K562 (cell line): ENCODE data around the gene MYO3A.

Experiments
- ATF3 ChIP-seq, 2 experiments: fragments of 450-650 bp in 1 of 2; sonication (generic) in 1 of 2; formaldehyde crosslinking in 1 of 2; IDR thresholded peaks in 1 of 2; conservative IDR thresholded peaks in 1 of 2; 2 replicates each; pipeline versions ENCODE4 v1.6.1 to v1.8.1; 2016 to 2023; ENCODE audit warnings: mild to moderate bottlenecking in 2 of 2, moderate library complexity in 2 of 2, inconsistent platforms in 1 of 2, missing genetic modification reagents in 1 of 2
- NFYB ChIP-seq: IDR thresholded peaks from 2 replicates; pipeline ENCODE4 v1.6.1; 2011; ENCODE audit warnings: mild to moderate bottlenecking, moderate library complexity; ENCODE audit not compliant: insufficient read length; ENCODE audit errors: extremely low read depth
- RNF2 ChIP-seq: sonication (generic); IDR thresholded peaks from 2 replicates; pipeline ENCODE4 v1.6.1; 2016
- SAFB2 ChIP-seq: fragments of 200-400 bp; formaldehyde crosslinking; IDR thresholded peaks from 2 replicates; pipeline ENCODE4 v1.6.1; 2018; ENCODE audit warnings: borderline replicate concordance, low read length, low read depth, moderate library complexity; ENCODE audit not compliant: severe bottlenecking
- ZBTB8A ChIP-seq: fragments of 450-650 bp; IDR thresholded peaks from 2 replicates; pipeline ENCODE4 v1.6.1; 2018; ENCODE audit warnings: mild to moderate bottlenecking, moderate library complexity; ENCODE audit not compliant: partially characterized antibody
- ZNF274 ChIP-seq: IDR thresholded peaks from 2 replicates; pipeline ENCODE4 v1.6.1; 2011; ENCODE audit warnings: low read depth, mild to moderate bottlenecking, low read length, moderate library complexity, borderline replicate concordance

DNA sequence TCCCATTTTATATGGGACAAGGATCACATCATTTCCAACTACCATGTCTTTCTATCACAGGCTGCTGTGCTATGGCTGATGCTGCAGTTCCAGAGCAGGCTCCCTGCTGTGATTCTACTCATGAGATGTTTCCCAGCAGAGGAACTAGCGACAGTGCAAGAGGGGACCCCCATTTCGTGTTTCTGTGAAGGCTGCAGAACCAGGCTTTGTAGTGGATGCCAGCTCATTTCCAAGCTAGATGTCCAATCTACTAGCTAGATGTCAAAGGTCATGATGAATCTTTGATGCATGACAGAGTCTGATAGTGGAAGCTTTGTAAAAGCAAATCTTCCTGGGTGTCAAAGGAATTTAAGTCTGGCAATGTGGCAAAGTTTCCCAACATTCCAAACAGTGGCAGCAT is 21.2 kb upstream of the MYO3A start:
- TF ChIP-seq ZBTB8A (no peak), SAFB2 (no peak), ZNF274 (no peak), NFYB (no peak), RNF2 (no peak), ATF3 (IDR thresholded peaks at IDR 0.05) (no peak), ATF3 (CRISPR knock-in tag; conservative IDR thresholded peaks at IDR 0.05) (no peak)
